Skeletal muscle tissue (tissue), 4 donors: ENCODE results near the gene ST7L. TPM values are rescaled to one million over a fixed set of nuclear protein-coding genes. Genes with fewer than 3 reads are reported as not detected.

ENCODE experiments used
- H3K27ac ChIP-seq: one replicate; pipeline ENCODE4 v1.7.0; 2013; ENCODE audit warnings: mild to moderate bottlenecking, low read depth, low read length, inconsistent platforms
- H3K27me3 ChIP-seq, 3 donors: one replicate each; pipeline ENCODE4 v1.7.0; 2013; ENCODE audit warnings: low read length in 3 of 3; ENCODE audit not compliant: control insufficient read depth in 3 of 3, insufficient read depth in 3 of 3
- H3K36me3 ChIP-seq, 3 donors: one replicate each; pipeline ENCODE4 v1.7.0; 2013; ENCODE audit warnings: low read length in 3 of 3; ENCODE audit not compliant: control insufficient read depth in 3 of 3, insufficient read depth in 3 of 3
- H3K4me1 ChIP-seq, 3 donors: one replicate each; pipeline ENCODE4 v1.7.0; 2013; ENCODE audit warnings: low read length in 3 of 3, mild to moderate bottlenecking in 3 of 3; ENCODE audit not compliant: control insufficient read depth in 3 of 3, insufficient read depth in 3 of 3
- H3K4me3 ChIP-seq, 3 donors: one replicate each; pipeline ENCODE4 v1.7.0; 2013; ENCODE audit warnings: low read length in 3 of 3
- H3K9ac ChIP-seq, 3 donors: one replicate each; pipeline ENCODE4 v1.7.0; 2013; ENCODE audit warnings: low read length in 3 of 3, mild to moderate bottlenecking in 3 of 3, moderate library complexity in 2 of 3, low read depth in 1 of 3
- H3K9me3 ChIP-seq, 3 donors: one replicate each; pipeline ENCODE4 v1.7.0; 2013; ENCODE audit warnings: low read length in 3 of 3; ENCODE audit not compliant: control insufficient read depth in 3 of 3
- total RNA-seq: library from RNA; depleted of rRNA; stranded (reverse); fragments of >200 nt; gene quantifications from one replicate; pipeline ENCODE4 v1.2.3, GENCODE V29; 2014
- donor health status: Osteomylitis.

Gene ST7L
- total RNA-seq, 1 donor from 2014 or later = 21.9 TPM

DNA sequence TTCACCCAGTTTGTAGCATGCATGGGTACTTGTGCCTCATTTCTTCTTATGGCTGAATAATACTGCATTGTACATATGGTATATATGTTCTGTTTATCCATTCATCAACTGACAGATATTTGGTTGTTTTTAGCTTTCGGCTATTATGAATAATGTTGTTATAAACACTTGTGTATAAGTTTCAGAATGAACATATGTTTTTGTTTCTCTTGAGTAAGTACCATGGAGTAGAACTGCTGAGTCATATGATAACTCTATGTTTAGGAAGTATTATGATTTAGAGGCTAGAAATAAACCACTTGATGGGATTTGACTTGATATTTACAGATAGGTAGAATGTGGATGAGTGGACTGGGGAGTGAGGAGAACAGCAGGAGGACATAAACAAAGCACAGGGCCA lies 61.6 kb downstream of the ST7L start:
- Histone ChIP-seq H3K36me3 (peaks cover 0 to 6% (median 4%) of the 10 kb centered on the region in 3 donors), H3K27ac (no peak overlapping the region), H3K4me3 (no peak overlapping the region)

GRCh38 chr1:112554411-112554810 lies 64.5 kb downstream of the ST7L start:
- H3K27me3 ChIP-seq = no peaks in the 10 kb centered on the region
- no peaks in the 10 kb centered on the region for H3K9me3 ChIP-seq
- peaks cover 0 to 4% (median 2%) of the 10 kb centered on the region in 3 donors for H3K36me3 ChIP-seq
- no peak overlapping the region for H3K9ac ChIP-seq
- H3K4me1 ChIP-seq = no peaks in the 10 kb centered on the region
- H3K27ac ChIP-seq = no peak overlapping the region
- no peak overlapping the region for H3K4me3 ChIP-seq

More for the DNA sequence above, 61.6 kb downstream of the ST7L start:
- Histone ChIP-seq H3K9me3 (no peaks in the 10 kb centered on the region), H3K9ac (no peak overlapping the region), H3K4me1 (no peaks in the 10 kb centered on the region), H3K27me3 (no peaks in the 10 kb centered on the region)

GRCh38 chr1:112549590-112549989 lies 69.4 kb downstream of the ST7L start:
- Histone ChIP-seq H3K27me3 (no peaks in the 10 kb centered on the region), H3K27ac (no peak overlapping the region), H3K4me1 (no peaks in the 10 kb centered on the region), H3K4me3 (no peak overlapping the region), H3K9me3 (no peaks in the 10 kb centered on the region), H3K36me3 (peaks cover 0 to 9% (median 2%) of the 10 kb centered on the region in 3 donors), H3K9ac (no peak overlapping the region)

- no peaks in the 10 kb centered on the region for H3K9me3 ChIP-seq
- no peaks in the 10 kb centered on the region for H3K4me1 ChIP-seq
- no peaks in the 10 kb centered on the region for H3K27me3 ChIP-seq
- H3K4me3 ChIP-seq = no peak overlapping the region
- no peak overlapping the region for H3K9ac ChIP-seq
- peaks cover 0 to 8% (median 0%) of the 10 kb centered on the region in 3 donors for H3K36me3 ChIP-seq
- no peak overlapping the region for H3K27ac ChIP-seq
These were observed 70.4 kb downstream of the ST7L start for GRCh38 chr1:112548547-112548946.

GRCh38 chr1:112546076-112546475 lies 72.9 kb downstream of the ST7L start:
- Histone ChIP-seq H3K27ac (no peak overlapping the region), H3K4me1 (no peaks in the 10 kb centered on the region), H3K9me3 (no peaks in the 10 kb centered on the region), H3K9ac (no peak overlapping the region), H3K4me3 (no peak overlapping the region), H3K27me3 (no peaks in the 10 kb centered on the region), H3K36me3 (peaks cover 0 to 11% (median 2%) of the 10 kb centered on the region in 3 donors)

GRCh38 chr1:112544751-112545150 lies 74.2 kb downstream of the ST7L start:
- no peaks in the 10 kb centered on the region for H3K4me1 ChIP-seq
- H3K9me3 ChIP-seq = no peaks in the 10 kb centered on the region
- peaks cover 2 to 11% (median 7%) of the 10 kb centered on the region in 3 donors for H3K36me3 ChIP-seq
- H3K9ac ChIP-seq = no peak overlapping the region
- H3K27me3 ChIP-seq = no peaks in the 10 kb centered on the region
- no peak overlapping the region for H3K4me3 ChIP-seq
- H3K27ac ChIP-seq = peak overlapping the region; percentile 4

DNA sequence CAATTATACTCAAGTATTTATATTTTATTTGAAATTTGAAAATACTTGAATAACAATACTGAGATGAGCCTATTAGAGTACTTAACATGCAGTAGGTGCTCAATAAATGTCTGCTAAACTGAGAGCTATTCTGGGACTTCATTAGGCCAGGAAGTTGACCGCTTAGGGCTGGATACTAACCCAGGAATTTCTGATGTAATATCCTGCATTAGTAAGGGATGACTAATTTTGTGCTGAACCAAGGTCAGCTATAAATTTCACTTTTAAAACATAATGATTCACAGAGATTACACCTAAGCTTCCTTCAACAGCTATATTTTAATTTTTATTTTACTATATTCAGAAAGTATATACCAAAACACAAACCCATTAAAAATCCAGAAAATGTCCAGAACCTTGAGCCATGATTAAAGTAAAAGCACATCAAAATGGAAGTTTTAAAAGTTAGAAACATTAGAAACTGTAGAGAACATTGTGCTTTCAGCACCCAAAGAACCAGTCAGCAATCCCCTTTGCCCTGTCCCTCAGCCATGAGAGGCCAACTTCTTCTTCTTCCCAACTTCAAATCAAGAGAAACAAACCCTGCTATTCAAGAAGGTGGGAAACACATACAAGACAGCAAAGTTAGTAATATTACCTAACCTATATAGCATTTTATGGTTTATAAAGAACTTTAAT lies 74.8 kb downstream of the ST7L start:
- no peaks in the 10 kb centered on the region for H3K4me1 ChIP-seq
- no peaks in the 10 kb centered on the region for H3K27me3 ChIP-seq
- no peak overlapping the region for H3K9ac ChIP-seq
- H3K36me3 ChIP-seq = peaks cover 2 to 13% (median 7%) of the 10 kb centered on the region in 3 donors
- peak overlapping the region; percentile 4 for H3K27ac ChIP-seq
- H3K9me3 ChIP-seq = no peaks in the 10 kb centered on the region
- H3K4me3 ChIP-seq = no peak overlapping the region

- no peak overlapping the region for H3K9ac ChIP-seq
- no peak overlapping the region for H3K4me3 ChIP-seq
- peaks cover 5 to 7% (median 7%) of the 10 kb centered on the region in 3 donors for H3K36me3 ChIP-seq
- no peaks in the 10 kb centered on the region for H3K4me1 ChIP-seq
- no peaks in the 10 kb centered on the region for H3K27me3 ChIP-seq
- H3K9me3 ChIP-seq = no peaks in the 10 kb centered on the region
- H3K27ac ChIP-seq = no peak overlapping the region
These were observed 76.6 kb downstream of the ST7L start for GRCh38 chr1:112542206-112542973.

DNA sequence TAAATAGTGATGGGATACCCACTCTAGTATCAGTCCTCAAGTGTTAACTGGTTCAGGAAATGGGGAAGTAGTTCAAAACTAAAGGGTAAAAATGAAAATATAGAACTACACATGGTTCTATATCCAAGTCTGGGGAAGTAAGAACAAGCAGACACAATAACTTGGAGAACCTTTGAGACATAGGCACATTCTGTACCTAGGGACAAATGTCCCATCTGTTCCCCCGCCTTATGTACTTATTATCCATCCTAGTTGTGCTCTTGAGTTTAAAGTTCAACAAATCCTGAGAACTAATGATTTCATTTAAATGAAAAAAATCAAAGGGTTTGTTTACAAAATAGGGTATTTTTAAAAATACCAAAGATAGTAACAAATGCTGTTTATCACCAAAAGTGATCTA lies 77.6 kb downstream of the ST7L start:
- no peaks in the 10 kb centered on the region for H3K27me3 ChIP-seq
- H3K36me3 ChIP-seq = peaks cover 5 to 7% (median 7%) of the 10 kb centered on the region in 3 donors
- no peak overlapping the region for H3K4me3 ChIP-seq
- no peaks in the 10 kb centered on the region for H3K4me1 ChIP-seq
- H3K27ac ChIP-seq = no peak overlapping the region
- no peaks in the 10 kb centered on the region for H3K9me3 ChIP-seq
- H3K9ac ChIP-seq = no peak overlapping the region

DNA sequence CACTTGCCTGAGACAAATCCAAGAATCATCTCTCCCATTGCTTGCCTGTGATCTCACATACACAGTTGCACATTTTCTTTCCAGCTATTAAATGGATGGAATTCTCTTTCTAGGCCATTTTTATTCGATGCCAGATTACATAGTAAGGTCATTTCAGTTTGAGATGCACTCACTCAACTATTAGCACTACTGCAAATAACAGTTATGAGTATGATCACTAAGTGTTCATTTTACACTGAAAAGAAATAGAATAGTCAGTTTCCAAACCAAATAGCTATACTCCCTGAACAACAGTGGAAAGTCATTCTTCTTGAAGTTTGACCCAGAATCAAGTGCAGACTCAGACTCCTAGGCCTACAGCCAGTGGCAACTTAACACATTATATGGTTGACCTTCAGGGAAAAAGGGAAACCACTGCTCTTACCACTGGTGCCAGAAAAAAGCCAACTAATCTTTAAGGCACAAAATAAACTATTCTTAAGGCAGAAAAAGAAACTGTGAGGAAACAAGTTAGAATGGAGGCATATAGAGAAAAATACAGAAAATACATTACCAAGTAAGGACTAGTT lies 78.6 kb downstream of the ST7L start:
- no peak overlapping the region for H3K4me3 ChIP-seq
- peaks cover 5 to 7% (median 7%) of the 10 kb centered on the region in 3 donors for H3K36me3 ChIP-seq
- H3K27me3 ChIP-seq = no peaks in the 10 kb centered on the region
- no peak overlapping the region for H3K9ac ChIP-seq
- no peaks in the 10 kb centered on the region for H3K9me3 ChIP-seq
- H3K4me1 ChIP-seq = no peaks in the 10 kb centered on the region
- no peak overlapping the region for H3K27ac ChIP-seq
